Measurements from ENCODE around the gene DSTN. TPM values are rescaled to one million over a fixed set of nuclear protein-coding genes. Genes with fewer than 3 reads are reported as not detected.
A peak's percentile ranks its signal among the peaks of the same experiment; 100 is the strongest.

The DSTN gene
- total RNA-seq, 4 donors from 2014 or later = 111 to 151 (median 117) TPM

GRCh38 chr20:17594443-17594842, 24.6 kb downstream of the DSTN start:
- Histone ChIP-seq H3K27me3 (no peaks in the 10 kb centered on the region), H3K9me3 (no peaks in the 10 kb centered on the region), H3K4me1 (peaks cover 0 to 24% (median 0%) of the 10 kb centered on the region in 4 donors), H3K4me3 (no peak overlapping the region), H3K36me3 (no peaks in the 10 kb centered on the region), H3K27ac (peak overlapping the region in 1 of 4 donors; percentile 46)
- TF ChIP-seq, protein P1, sequence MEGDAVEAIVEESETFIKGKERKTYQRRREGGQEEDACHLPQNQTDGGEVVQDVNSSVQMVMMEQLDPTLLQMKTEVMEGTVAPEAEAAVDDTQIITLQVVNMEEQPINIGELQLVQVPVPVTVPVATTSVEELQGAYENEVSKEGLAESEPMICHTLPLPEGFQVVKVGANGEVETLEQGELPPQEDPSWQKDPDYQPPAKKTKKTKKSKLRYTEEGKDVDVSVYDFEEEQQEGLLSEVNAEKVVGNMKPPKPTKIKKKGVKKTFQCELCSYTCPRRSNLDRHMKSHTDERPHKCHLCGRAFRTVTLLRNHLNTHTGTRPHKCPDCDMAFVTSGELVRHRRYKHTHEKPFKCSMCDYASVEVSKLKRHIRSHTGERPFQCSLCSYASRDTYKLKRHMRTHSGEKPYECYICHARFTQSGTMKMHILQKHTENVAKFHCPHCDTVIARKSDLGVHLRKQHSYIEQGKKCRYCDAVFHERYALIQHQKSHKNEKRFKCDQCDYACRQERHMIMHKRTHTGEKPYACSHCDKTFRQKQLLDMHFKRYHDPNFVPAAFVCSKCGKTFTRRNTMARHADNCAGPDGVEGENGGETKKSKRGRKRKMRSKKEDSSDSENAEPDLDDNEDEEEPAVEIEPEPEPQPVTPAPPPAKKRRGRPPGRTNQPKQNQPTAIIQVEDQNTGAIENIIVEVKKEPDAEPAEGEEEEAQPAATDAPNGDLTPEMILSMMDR (IDR thresholded peaks at IDR 0.05) = no peak
- TF ChIP-seq POLR2A (IDR thresholded peaks at IDR 0.05) = no peak
- no peak for DNase-seq

DNA sequence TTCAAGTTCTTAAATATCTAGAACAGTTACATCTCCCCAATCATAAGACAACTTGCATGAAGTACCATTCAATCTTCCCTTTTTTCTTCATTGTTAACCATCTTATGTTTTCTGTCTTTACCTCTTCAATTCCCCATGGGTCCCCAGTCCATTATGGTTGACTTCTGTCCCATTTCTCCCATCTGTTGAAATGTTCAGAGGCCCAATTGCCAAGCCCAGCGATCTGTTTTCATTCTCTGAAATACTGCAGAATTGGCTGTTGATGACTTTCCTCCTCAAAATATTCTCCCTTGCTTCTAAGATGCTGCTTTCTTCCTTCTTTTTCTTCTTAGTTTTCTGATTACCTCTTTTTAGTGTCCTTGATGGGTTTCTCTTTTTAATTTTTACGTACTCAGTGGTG, 26.0 kb downstream of the DSTN start:
- H3K27ac ChIP-seq = peak overlapping the region in 1 of 4 donors; percentile 22
- H3K9me3 ChIP-seq = no peaks in the 10 kb centered on the region
- no peak for DNase-seq
- H3K27me3 ChIP-seq = no peaks in the 10 kb centered on the region
- TF ChIP-seq POLR2A (IDR thresholded peaks at IDR 0.05) = no peak
- TF ChIP-seq, protein P1 (IDR thresholded peaks at IDR 0.05) = no peak
- H3K4me3 ChIP-seq = no peak overlapping the region
- peaks cover 0 to 27% (median 0%) of the 10 kb centered on the region in 4 donors for H3K4me1 ChIP-seq
- H3K36me3 ChIP-seq = no peaks in the 10 kb centered on the region

DNA sequence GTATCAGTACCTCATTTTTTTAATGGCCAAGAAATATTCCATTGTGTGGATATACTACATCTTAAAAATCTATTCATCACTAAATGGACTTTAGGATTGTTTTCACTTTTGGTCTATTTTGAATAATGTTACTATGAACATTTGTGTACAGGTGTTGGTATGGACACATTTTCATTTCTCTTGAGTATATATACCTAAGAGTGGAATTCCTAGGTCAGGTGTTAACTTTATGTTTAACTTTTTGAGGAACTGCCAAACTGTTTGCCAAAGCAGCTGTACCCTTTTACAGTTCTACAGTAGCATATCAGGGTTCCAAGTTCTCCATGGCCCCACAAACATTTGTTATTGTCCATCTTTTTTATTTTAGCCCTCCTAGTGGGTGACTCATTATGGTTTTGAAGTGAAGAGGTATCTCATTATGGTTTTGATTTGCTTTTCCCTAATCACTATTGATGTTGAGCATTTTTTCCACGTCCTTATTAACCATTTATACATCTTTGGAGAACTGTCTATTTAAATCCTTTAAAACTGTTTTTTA, 28.2 kb downstream of the DSTN start:
- Histone ChIP-seq H3K27me3 (no peaks in the 10 kb centered on the region), H3K4me3 (no peak overlapping the region), H3K36me3 (peaks cover 0 to 10% (median 0%) of the 10 kb centered on the region in 3 donors), H3K27ac (no peak overlapping the region), H3K4me1 (peaks cover 0 to 23% (median 0%) of the 10 kb centered on the region in 4 donors), H3K9me3 (no peaks in the 10 kb centered on the region)
- DNase-seq = no peak
- TF ChIP-seq, protein P1 (IDR thresholded peaks at IDR 0.05) = no peak
- no peak for TF ChIP-seq POLR2A (IDR thresholded peaks at IDR 0.05)

GRCh38 chr20:17601957-17602356, 32.1 kb downstream of the DSTN start:
- TF ChIP-seq, protein P1 (IDR thresholded peaks at IDR 0.05) = no peak
- TF ChIP-seq POLR2A (IDR thresholded peaks at IDR 0.05) = no peak
- Histone ChIP-seq H3K27me3 (no peaks in the 10 kb centered on the region), H3K4me3 (no peak overlapping the region), H3K4me1 (peaks cover 0 to 8% (median 0%) of the 10 kb centered on the region in 4 donors), H3K36me3 (peaks cover 0 to 32% (median 0%) of the 10 kb centered on the region in 3 donors), H3K9me3 (no peaks in the 10 kb centered on the region), H3K27ac (no peak overlapping the region)
- no peak for DNase-seq

DNA sequence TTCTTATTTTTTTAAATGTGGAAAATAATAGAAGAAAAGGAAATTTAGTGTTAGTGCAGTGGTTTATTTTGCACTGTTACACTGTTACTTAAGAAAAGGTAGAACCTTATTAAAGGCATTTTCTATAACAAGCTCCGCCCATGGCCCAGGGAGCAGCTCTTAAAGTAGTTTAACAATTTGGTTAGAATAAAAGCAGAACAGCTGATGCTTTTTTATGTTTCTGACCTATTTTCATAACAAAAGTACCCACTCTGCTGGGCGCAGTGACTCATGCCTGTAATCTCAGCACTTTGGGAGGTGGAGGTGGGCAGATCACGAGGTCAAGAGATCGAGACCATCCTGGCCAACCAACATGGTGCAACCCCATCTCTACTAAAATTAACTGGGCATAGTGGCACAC, 32.6 kb downstream of the DSTN start:
- no peak for TF ChIP-seq POLR2A (IDR thresholded peaks at IDR 0.05)
- TF ChIP-seq, protein P1 (IDR thresholded peaks at IDR 0.05) = no peak
- Histone ChIP-seq H3K36me3 (peaks cover 0 to 33% (median 0%) of the 10 kb centered on the region in 3 donors), H3K4me1 (peaks cover 0 to 8% (median 0%) of the 10 kb centered on the region in 4 donors), H3K27me3 (no peaks in the 10 kb centered on the region), H3K27ac (no peak overlapping the region), H3K9me3 (no peaks in the 10 kb centered on the region), H3K4me3 (no peak overlapping the region)
- no peak for DNase-seq

All from Peyer's patch (tissue), 4 donors.